Activated CD4-positive, alpha-beta T cell treated with anti-CD3 and anti-CD28 coated beads for 48 hours (primary cell): ENCODE measurements around the gene EPHA7.

Experiments used
- DNase-seq: peaks from one replicate; pipeline ENCODE4 v3.0.0-alpha.2; 2020

The EPHA7 gene

GRCh38 chr6:93419304-93420162, at the start of gene EPHA7:
TSS of gene EPHA7 (minus strand) at chr6:93419559. CDS start at chr6:93419341, 218 bp downstream.
- peak; percentile 62 for DNase-seq

GRCh38 chr6:93468291-93468690, 48.9 kb upstream of the EPHA7 start:
- DNase-seq: no peak

GRCh38 chr6:93454533-93454932, 35.2 kb upstream of the EPHA7 start:
- no peak for DNase-seq

GRCh38 chr6:93453956-93454355, 34.6 kb upstream of the EPHA7 start:
- no peak for DNase-seq

- DNase-seq: no peak
These were observed 28.5 kb upstream of the EPHA7 start for GRCh38 chr6:93447874-93448273.

GRCh38 chr6:93437491-93437890, 18.1 kb upstream of the EPHA7 start:
- DNase-seq: no peak

GRCh38 chr6:93433592-93433991, 14.2 kb upstream of the EPHA7 start:
- DNase-seq: no peak

- DNase-seq: no peak
These were observed 5.1 kb upstream of the EPHA7 start for GRCh38 chr6:93424303-93425064.

GRCh38 chr6:93423542-93423941, 4.2 kb upstream of the EPHA7 start:
- DNase-seq: peak; percentile 38

GRCh38 chr6:93420163-93420795, 920 bp upstream of the EPHA7 start:
- DNase-seq: no peak

GRCh38 chr6:93418408-93419303, 703 bp downstream of the EPHA7 start:
- peak; percentile 5 for DNase-seq

- DNase-seq: no peak
These were observed 1.3 kb downstream of the EPHA7 start for GRCh38 chr6:93418033-93418407.

GRCh38 chr6:93417421-93418013, 1.8 kb downstream of the EPHA7 start:
- DNase-seq: no peak

- peak; percentile 7 for DNase-seq
These were observed 2.6 kb downstream of the EPHA7 start for GRCh38 chr6:93416571-93417420.

- DNase-seq: no peak
These were observed 6.2 kb downstream of the EPHA7 start for GRCh38 chr6:93413190-93413589.

GRCh38 chr6:93412452-93412851, 6.9 kb downstream of the EPHA7 start:
- DNase-seq: no peak

- DNase-seq: no peak
These were observed 12.2 kb downstream of the EPHA7 start for GRCh38 chr6:93407186-93407585.

GRCh38 chr6:93403390-93403789, 16.0 kb downstream of the EPHA7 start:
- DNase-seq: no peak

GRCh38 chr6:93398723-93399122, 20.6 kb downstream of the EPHA7 start:
- no peak for DNase-seq

- DNase-seq: no peak
These were observed 24.9 kb downstream of the EPHA7 start for GRCh38 chr6:93394471-93394870.

GRCh38 chr6:93393554-93394074, 25.7 kb downstream of the EPHA7 start:
- DNase-seq: no peak
